Measurements from ENCODE around the gene PLEKHA6.

The PLEKHA6 gene

GRCh38 chr1:204302769-204303168 is 57.0 kb downstream of the PLEKHA6 start:
- no CpG with 5 or more reads among the region's 3 CpGs for WGBS (ENCODE audit: extremely low coverage, insufficient coverage, insufficient read length)
- Histone ChIP-seq H3K9me3 (ENCODE audit: insufficient read depth, low read depth, low read length) (no peaks in the 10 kb centered on the region), H3K79me1 (ENCODE audit: low read length) (peaks cover 32% of the 10 kb centered on the region), H3K4me2 (ENCODE audit: low read length) (no peak overlapping the region), H2BK12ac (ENCODE audit: low read length) (peak overlapping the region; percentile 93), H2BK5ac (ENCODE audit: low read depth, low read length, poor library complexity) (peak overlapping the region; percentile 70), H3K23ac (ENCODE audit: low read length) (no peak overlapping the region), H3K4me1 (ENCODE audit: control insufficient read depth in 1 of 2, insufficient read depth in 2 of 2, low read length in 2 of 2) (peaks cover 26 to 36% of the 10 kb centered on the region in 2 experiments), H3K4me3 (ENCODE audit: low read depth, low read length) (no peak overlapping the region), H3K14ac (ENCODE audit: low read length) (peak overlapping the region; percentile 43), H4K8ac (ENCODE audit: low read depth, low read length) (peak overlapping the region; percentile 54), H3K4ac (ENCODE audit: low read depth, low read length) (peak overlapping the region; percentile 69), H2AFZ (ENCODE audit: insufficient read depth, low read length, poor library complexity) (peak overlapping the region; percentile 6), H3K36me3 (ENCODE audit: control insufficient read depth in 1 of 2, insufficient read depth in 2 of 2, low read length in 2 of 2) (no peaks in the 10 kb centered on the region), H3K9ac (ENCODE audit: low read length) (no peak overlapping the region), H3K27me3 (ENCODE audit: insufficient read depth, low read length) (no peaks in the 10 kb centered on the region), H2BK120ac (ENCODE audit: insufficient read depth, low read length, poor library complexity) (peak overlapping the region; percentile 93), H3K27ac (ENCODE audit: low read depth, low read length) (no peak overlapping the region), H3K79me2 (ENCODE audit: control insufficient read depth, insufficient read depth, low read length, poor library complexity) (peaks cover 6% of the 10 kb centered on the region), H4K91ac (ENCODE audit: low read depth, low read length) (peak overlapping the region; percentile 92), H3K18ac (ENCODE audit: low read length) (peak overlapping the region; percentile 37), H2AK5ac (ENCODE audit: low read length) (peak overlapping the region; percentile 80), H4K12ac (ENCODE audit: low read depth, low read length) (no peak overlapping the region)
- no peak for DNase-seq

GRCh38 chr1:204301171-204301957 is 58.4 kb downstream of the PLEKHA6 start:
- H3K9ac ChIP-seq (ENCODE audit: low read length): no peak overlapping the region
- no peak overlapping the region for H4K12ac ChIP-seq (ENCODE audit: low read depth, low read length)
- H3K9me3 ChIP-seq (ENCODE audit: insufficient read depth, low read depth, low read length): no peaks in the 10 kb centered on the region
- no peak overlapping the region for H3K4me3 ChIP-seq (ENCODE audit: low read depth, low read length)
- H3K79me1 ChIP-seq (ENCODE audit: low read length): peaks cover 26% of the 10 kb centered on the region
- peak overlapping the region; percentile 86 for H4K91ac ChIP-seq (ENCODE audit: low read depth, low read length)
- H2BK12ac ChIP-seq (ENCODE audit: low read length): peak overlapping the region; percentile 78
- peak overlapping the region; percentile 51 for H3K14ac ChIP-seq (ENCODE audit: low read length)
- peak overlapping the region; percentile 70 for H2BK120ac ChIP-seq (ENCODE audit: insufficient read depth, low read length, poor library complexity)
- peak; percentile 62 to 77 for DNase-seq
- no CpG with 5 or more reads among the region's 7 CpGs for WGBS (ENCODE audit: extremely low coverage, insufficient coverage, insufficient read length)
- peaks cover 4% of the 10 kb centered on the region for H3K79me2 ChIP-seq (ENCODE audit: control insufficient read depth, insufficient read depth, low read length, poor library complexity)
- H2BK5ac ChIP-seq (ENCODE audit: low read depth, low read length, poor library complexity): peak overlapping the region; percentile 64
- peak overlapping the region; percentile 34 for H3K4ac ChIP-seq (ENCODE audit: low read depth, low read length)
- H3K27ac ChIP-seq (ENCODE audit: low read depth, low read length): peak overlapping the region; percentile 41
- H3K4me1 ChIP-seq (ENCODE audit: control insufficient read depth in 1 of 2, insufficient read depth in 2 of 2, low read length in 2 of 2): peaks cover 27 to 33% of the 10 kb centered on the region in 2 experiments
- peak overlapping the region; percentile 11 for H3K4me2 ChIP-seq (ENCODE audit: low read length)
- H3K27me3 ChIP-seq (ENCODE audit: insufficient read depth, low read length): no peaks in the 10 kb centered on the region
- no peak overlapping the region for H2AK5ac ChIP-seq (ENCODE audit: low read length)
- peak overlapping the region; percentile 30 for H3K18ac ChIP-seq (ENCODE audit: low read length)
- H4K8ac ChIP-seq (ENCODE audit: low read depth, low read length): peak overlapping the region; percentile 63
- H3K23ac ChIP-seq (ENCODE audit: low read length): no peak overlapping the region
- H3K36me3 ChIP-seq (ENCODE audit: control insufficient read depth in 1 of 2, insufficient read depth in 2 of 2, low read length in 2 of 2): no peaks in the 10 kb centered on the region
- H2AFZ ChIP-seq (ENCODE audit: insufficient read depth, low read length, poor library complexity): no peak overlapping the region

GRCh38 chr1:204299814-204300365 is 59.8 kb downstream of the PLEKHA6 start:
- no CpG with 5 or more reads among the region's 3 CpGs for WGBS (ENCODE audit: extremely low coverage, insufficient coverage, insufficient read length)
- Histone ChIP-seq H3K36me3 (ENCODE audit: control insufficient read depth in 1 of 2, insufficient read depth in 2 of 2, low read length in 2 of 2) (no peaks in the 10 kb centered on the region), H2BK12ac (ENCODE audit: low read length) (peak overlapping the region; percentile 26)

GRCh38 chr1:204296431-204296988 is 63.2 kb downstream of the PLEKHA6 start:
- H2AK5ac ChIP-seq (ENCODE audit: low read length): no peak overlapping the region
- H2AFZ ChIP-seq (ENCODE audit: insufficient read depth, low read length, poor library complexity): no peak overlapping the region
- no peak overlapping the region for H3K27ac ChIP-seq (ENCODE audit: low read depth, low read length)
- no peak overlapping the region for H3K4me2 ChIP-seq (ENCODE audit: low read length)
- no peak overlapping the region for H3K23ac ChIP-seq (ENCODE audit: low read length)
- no peak overlapping the region for H2BK5ac ChIP-seq (ENCODE audit: low read depth, low read length, poor library complexity)
- H3K27me3 ChIP-seq (ENCODE audit: insufficient read depth, low read length): no peaks in the 10 kb centered on the region
- no peaks in the 10 kb centered on the region for H3K36me3 ChIP-seq (ENCODE audit: control insufficient read depth in 1 of 2, insufficient read depth in 2 of 2, low read length in 2 of 2)
- H4K12ac ChIP-seq (ENCODE audit: low read depth, low read length): no peak overlapping the region
- H3K4me3 ChIP-seq (ENCODE audit: low read depth, low read length): no peak overlapping the region
- no CpG with 5 or more reads among the region's 7 CpGs for WGBS (ENCODE audit: extremely low coverage, insufficient coverage, insufficient read length)
- no peak overlapping the region for H2BK12ac ChIP-seq (ENCODE audit: low read length)
- H3K9ac ChIP-seq (ENCODE audit: low read length): no peak overlapping the region
- peaks cover 30 to 32% of the 10 kb centered on the region in 2 experiments for H3K4me1 ChIP-seq (ENCODE audit: control insufficient read depth in 1 of 2, insufficient read depth in 2 of 2, low read length in 2 of 2)
- no peak overlapping the region for H3K14ac ChIP-seq (ENCODE audit: low read length)
- H3K79me2 ChIP-seq (ENCODE audit: control insufficient read depth, insufficient read depth, low read length, poor library complexity): no peaks in the 10 kb centered on the region
- peaks cover 9% of the 10 kb centered on the region for H3K79me1 ChIP-seq (ENCODE audit: low read length)
- DNase-seq: no peak
- no peak overlapping the region for H3K18ac ChIP-seq (ENCODE audit: low read length)
- H3K9me3 ChIP-seq (ENCODE audit: insufficient read depth, low read depth, low read length): no peaks in the 10 kb centered on the region
- no peak overlapping the region for H3K4ac ChIP-seq (ENCODE audit: low read depth, low read length)
- no peak overlapping the region for H4K91ac ChIP-seq (ENCODE audit: low read depth, low read length)
- H2BK120ac ChIP-seq (ENCODE audit: insufficient read depth, low read length, poor library complexity): no peak overlapping the region
- no peak overlapping the region for H4K8ac ChIP-seq (ENCODE audit: low read depth, low read length)

More at GRCh38 chr1:204299814-204300365, 59.8 kb downstream of the PLEKHA6 start:
- Histone ChIP-seq H3K14ac (ENCODE audit: low read length) (no peak overlapping the region), H4K12ac (ENCODE audit: low read depth, low read length) (no peak overlapping the region), H2BK120ac (ENCODE audit: insufficient read depth, low read length, poor library complexity) (no peak overlapping the region), H3K9ac (ENCODE audit: low read length) (no peak overlapping the region), H3K79me2 (ENCODE audit: control insufficient read depth, insufficient read depth, low read length, poor library complexity) (peaks cover 4% of the 10 kb centered on the region), H3K4me1 (ENCODE audit: control insufficient read depth in 1 of 2, insufficient read depth in 2 of 2, low read length in 2 of 2) (peaks cover 36 to 40% of the 10 kb centered on the region in 2 experiments), H3K4ac (ENCODE audit: low read depth, low read length) (peak overlapping the region; percentile 25), H3K27ac (ENCODE audit: low read depth, low read length) (no peak overlapping the region), H3K9me3 (ENCODE audit: insufficient read depth, low read depth, low read length) (no peaks in the 10 kb centered on the region), H4K8ac (ENCODE audit: low read depth, low read length) (no peak overlapping the region), H3K23ac (ENCODE audit: low read length) (no peak overlapping the region), H2BK5ac (ENCODE audit: low read depth, low read length, poor library complexity) (no peak overlapping the region), H3K4me3 (ENCODE audit: low read depth, low read length) (no peak overlapping the region), H3K4me2 (ENCODE audit: low read length) (no peak overlapping the region), H3K18ac (ENCODE audit: low read length) (no peak overlapping the region), H3K27me3 (ENCODE audit: insufficient read depth, low read length) (no peaks in the 10 kb centered on the region), H4K91ac (ENCODE audit: low read depth, low read length) (no peak overlapping the region), H3K79me1 (ENCODE audit: low read length) (peaks cover 24% of the 10 kb centered on the region), H2AK5ac (ENCODE audit: low read length) (no peak overlapping the region), H2AFZ (ENCODE audit: insufficient read depth, low read length, poor library complexity) (no peak overlapping the region)
- no peak for DNase-seq

Measured in trophoblast cell (in vitro differentiated cells and primary cell).